ENCODE measurements around the gene ASAP2.

DNA sequence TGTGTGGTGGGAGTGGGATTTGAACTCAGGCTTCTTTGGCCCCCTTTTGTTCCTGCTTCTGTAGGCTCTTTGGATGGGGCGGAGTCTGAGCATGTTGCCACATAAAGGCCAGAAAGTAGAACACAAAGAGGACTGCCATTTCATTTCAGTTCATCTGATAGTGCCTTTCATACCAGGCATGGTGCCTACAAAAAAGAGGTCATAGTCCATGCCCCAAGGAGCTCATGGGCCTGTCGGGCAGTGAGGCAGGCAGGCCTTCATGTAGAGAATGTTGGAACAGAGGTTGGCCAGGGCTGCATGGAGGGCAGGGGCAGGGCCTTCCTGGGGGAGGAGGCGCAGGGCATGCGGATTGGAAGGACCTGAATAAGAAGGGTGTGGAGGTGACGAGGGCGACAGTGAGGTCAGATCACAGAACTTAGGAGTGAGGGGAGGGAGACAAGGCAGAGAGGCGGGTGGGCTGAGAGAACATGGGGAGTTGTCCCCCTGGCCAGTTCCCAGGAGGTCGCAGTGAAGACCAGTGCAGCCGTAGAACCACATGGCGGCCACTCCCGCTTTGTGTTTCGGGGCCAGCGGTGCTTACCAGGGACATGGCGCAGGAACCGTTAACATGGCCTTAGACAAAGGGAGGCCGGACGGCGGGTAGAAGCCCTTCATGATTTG is 167.6 kb downstream of the ASAP2 start:
- TF ChIP-seq POLR2A (IDR thresholded peaks at IDR 0.05): no peak
- TF ChIP-seq, protein P1, sequence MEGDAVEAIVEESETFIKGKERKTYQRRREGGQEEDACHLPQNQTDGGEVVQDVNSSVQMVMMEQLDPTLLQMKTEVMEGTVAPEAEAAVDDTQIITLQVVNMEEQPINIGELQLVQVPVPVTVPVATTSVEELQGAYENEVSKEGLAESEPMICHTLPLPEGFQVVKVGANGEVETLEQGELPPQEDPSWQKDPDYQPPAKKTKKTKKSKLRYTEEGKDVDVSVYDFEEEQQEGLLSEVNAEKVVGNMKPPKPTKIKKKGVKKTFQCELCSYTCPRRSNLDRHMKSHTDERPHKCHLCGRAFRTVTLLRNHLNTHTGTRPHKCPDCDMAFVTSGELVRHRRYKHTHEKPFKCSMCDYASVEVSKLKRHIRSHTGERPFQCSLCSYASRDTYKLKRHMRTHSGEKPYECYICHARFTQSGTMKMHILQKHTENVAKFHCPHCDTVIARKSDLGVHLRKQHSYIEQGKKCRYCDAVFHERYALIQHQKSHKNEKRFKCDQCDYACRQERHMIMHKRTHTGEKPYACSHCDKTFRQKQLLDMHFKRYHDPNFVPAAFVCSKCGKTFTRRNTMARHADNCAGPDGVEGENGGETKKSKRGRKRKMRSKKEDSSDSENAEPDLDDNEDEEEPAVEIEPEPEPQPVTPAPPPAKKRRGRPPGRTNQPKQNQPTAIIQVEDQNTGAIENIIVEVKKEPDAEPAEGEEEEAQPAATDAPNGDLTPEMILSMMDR (IDR thresholded peaks at IDR 0.05): no peak

All from transverse colon (tissue), 3 donors.